ENCODE data around the gene ST6GALNAC6.

DNA sequence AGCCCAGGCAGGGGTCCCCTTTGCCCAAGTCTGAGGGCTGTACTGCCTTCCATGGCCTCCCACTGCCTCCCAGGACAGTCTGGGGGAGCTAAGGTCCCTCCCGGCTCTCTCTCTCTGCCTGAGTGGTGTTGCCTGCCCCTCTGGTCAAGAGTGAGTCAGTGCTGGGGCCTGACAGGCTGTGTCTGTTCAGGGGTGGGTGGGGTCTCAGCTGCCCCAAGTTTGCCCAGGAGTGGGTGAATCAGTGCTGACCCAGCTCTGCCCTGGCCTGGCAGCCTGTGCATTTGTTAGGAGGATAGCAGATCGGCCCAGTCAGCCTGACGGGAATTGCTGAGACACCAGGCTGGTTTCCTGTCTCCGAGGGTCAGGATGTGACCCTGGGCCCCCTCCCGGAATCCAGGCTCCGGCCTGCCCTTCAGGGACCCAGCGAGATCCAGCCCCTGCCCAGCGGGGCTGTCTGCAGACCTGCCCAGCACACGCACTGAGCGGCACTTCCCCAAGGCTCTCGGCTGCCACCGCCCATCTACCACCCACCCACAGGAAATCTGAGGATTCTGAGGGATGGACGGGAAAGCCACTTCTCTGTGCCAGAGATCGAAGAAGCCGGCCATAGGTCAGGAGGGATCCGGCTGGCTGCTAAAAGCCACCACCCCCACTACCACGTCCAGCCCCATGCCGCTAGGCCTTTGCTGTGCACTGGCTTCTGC lies 60.9 kb downstream of the ST6GALNAC6 start:
- TF ChIP-seq POLR2A (IDR thresholded peaks at IDR 0.05; ENCODE audit: low read length) (no peak), GATA1 (IDR thresholded peaks at IDR 0.05; ENCODE audit: low read depth, low read length) (no peak)

Data from erythroblast (primary cell).